Activated naive CD8-positive, alpha-beta T cell treated with anti-CD3 and anti-CD28 coated beads, Interleukin-2, amount 50 U/mL, for 16 hours (primary cell): ENCODE measurements around the gene MECR.
"Not testable (repeated sequence)": the region's sequence is repeated elsewhere in the genome, so short reads cannot be mapped to it uniquely, and the experiment has no call there.

Experiments used
- DNase-seq: peaks from one replicate; pipeline ENCODE4 v3.0.0-alpha.2; 2020; ENCODE audit warnings: low read depth, low spot score

Gene MECR

GRCh38 chr1:29169976-29170375 is 60.8 kb downstream of the MECR start:
- DNase-seq, result no peak

DNA sequence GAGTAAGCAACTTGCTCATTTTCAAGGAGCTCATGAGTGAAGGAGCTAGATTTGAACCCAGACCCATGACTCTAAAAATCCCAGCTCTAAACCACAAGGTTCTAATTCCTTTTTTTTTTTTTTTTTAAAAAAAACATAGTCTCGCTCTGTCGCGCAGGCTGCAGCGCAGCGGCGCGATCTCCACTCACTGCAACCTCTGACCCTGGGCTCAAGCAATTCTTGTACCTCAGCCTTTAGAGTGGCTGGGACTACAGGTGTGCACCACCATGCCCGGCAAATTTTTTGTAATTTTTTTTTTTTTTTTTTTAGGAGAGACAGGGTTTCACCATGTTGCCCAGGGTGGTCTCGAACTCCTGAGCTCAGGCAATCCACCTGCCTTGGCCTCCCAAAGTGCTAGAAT is 62.8 kb downstream of the MECR start:
- DNase-seq, result no peak

DNA sequence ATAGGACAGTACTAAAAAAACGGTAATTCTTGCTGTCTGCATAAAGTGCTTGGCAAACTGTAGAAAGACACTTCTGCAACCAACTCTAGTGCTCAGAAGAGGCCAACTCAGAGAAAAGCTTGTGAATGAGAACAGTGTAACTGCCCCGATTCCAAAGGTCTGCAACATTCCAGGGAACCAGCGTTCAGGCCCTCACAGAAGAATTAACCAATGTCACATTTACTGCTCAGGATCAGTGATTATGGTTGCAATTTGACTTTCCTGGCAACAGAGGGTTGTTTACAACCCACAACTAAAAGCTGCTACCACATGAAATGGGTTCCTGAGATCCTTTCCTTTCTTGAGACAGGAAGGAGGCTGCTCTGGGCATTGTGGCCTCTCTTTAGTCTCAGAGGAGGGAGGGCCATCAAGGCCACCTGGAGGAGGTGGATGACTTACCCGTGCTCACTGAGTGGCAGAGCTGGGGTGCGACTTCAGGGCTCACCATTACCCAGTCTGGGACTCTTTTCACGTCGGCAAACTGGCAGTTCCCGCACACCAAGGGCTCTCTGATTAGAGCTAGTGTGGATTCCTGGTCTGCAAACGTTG is 64.3 kb downstream of the MECR start:
- no peak for DNase-seq

DNA sequence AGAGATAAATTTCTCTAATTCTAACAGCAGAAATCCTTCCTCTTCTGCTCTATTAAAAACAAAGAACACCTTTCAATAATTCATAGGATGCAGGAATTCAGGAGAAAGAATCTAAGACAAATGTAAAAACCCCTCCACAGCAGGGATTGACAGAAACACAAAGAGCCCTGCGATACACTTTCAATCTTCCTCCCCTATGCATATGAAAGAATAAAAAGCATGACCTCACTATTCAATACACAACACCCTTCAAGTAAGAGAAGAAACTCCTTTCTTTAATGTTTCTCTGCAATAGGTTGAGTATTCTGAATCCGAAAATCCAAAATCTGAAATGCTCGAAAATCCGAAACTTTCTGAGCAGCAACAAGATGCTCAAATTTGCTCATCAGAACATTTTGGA is 66.1 kb downstream of the MECR start:
- DNase-seq, result no peak

GRCh38 chr1:29162476-29163138 is 68.1 kb downstream of the MECR start:
- no peak for DNase-seq

- no peak for DNase-seq
Measured at GRCh38 chr1:29162025-29162424, 68.7 kb downstream of the MECR start.

GRCh38 chr1:29159773-29160172 is 71.0 kb downstream of the MECR start:
- no peak for DNase-seq

DNA sequence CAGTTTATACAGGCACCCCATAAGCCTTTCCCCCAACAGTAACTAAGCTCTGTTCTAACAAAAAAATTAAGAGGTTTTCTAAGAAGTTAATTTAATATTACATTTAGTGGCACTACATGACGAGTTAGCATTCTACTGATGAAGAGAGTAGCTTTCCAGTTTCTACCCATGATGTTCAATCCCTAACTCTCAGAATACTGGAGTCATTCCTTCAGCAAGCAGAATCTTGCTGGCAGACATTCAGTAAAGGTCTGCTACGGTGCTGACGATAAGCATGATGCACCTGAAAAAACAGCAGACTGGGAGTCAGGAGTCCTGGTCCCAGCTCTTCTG is 73.5 kb downstream of the MECR start:
- no peak for DNase-seq

GRCh38 chr1:29156543-29157268 is 74.0 kb downstream of the MECR start:
- DNase-seq, result no peak

DNA sequence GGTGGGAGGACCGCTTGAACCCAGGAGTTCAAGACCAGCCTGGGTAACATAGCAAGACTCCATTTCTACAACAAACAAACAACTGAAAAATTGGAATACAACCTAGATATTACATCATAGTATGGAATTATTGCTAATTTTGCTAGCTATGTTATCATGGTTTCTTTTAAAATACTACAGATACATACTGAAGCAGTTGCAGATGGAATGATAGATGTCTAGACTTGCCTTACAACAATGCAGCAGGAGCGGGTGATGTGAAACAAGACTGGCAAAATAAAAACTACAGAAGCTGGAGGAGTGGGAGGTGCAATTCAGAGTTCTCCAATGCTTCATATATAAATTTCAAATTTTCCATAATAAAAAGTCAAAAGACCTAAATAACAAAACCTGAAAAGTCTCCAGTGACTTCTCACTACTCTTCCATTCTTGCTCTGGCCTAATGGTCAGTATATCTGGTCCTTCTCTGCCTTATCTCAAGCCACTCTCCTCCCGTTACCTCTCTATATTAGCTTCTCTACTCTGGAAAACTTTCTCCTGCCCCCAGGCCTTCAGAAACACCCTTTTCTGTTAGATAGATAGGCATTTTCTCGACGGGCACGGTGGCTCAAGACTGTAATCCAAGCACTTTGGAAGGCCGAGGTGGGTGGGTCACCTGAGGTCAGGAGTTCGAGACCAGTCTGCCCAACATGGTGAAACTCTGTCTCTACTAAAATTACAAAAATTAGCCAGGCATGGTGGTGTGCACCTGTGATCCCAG is 78.5 kb downstream of the MECR start:
- DNase-seq, result no peak

- DNase-seq, result not testable (repeated sequence)
Measured at GRCh38 chr1:29150346-29150745, 80.4 kb downstream of the MECR start.

DNA sequence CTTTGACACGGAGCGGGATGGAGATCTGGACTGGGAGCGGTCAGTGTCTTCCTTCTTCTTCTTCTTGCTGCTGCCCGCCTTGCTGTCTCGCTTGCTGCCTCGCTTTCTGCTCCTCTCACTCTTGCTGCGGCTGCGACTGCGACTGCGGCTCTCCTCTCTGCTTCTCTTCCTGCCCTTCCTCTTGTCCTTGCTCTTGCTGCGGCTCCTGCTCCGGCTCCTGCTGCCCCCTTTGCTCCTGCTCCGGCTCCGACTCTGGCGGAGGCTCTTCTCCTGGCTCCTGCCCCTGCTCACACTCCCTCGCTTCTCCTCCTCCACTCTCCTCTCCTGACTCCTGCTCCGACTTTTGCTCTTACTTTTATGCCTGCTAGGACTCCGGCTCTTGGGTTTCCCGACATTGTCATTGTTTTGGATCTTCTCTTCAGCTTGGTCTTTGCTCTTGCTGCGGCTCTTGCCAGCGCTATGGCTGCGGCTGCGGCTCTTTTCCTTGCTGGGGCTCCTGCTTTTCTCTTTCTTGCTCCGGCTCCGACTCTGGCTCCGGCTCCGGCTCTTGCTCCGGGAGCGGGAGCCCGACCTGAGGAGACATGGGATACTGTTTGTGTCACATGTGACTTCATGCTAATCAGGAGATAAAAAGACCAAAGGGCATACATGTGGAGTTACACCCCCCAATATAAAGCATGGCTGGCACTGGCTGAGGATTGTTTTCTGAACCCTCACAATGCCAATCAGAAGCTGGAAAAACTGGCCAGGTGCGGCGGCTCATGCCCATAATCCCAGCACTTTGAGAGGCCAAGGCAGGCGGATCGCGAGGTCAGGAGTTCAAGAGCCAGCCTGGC is 81.9 kb downstream of the MECR start:
- DNase-seq, result no peak

- no peak for DNase-seq
Measured at GRCh38 chr1:29145739-29146437, 84.8 kb downstream of the MECR start.

DNA sequence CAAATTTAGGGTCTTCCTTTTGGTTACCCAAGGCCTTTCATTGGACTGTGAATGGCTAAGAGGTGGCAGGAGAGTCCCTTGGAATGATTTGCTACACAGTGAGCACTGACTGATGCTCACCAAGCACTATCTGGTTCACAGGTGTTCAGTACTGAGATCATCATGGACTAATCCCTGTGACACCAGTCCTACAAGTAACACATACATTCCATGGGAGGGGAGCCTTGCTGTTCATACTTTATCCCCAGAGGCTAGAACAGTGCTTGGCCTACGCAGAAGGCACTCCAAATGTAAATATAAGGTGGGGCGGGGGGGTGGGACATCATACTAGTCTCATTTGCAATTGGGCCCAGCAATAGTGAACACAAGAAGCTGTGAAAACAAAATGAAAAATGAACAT is 86.6 kb downstream of the MECR start:
- DNase-seq, result no peak

DNA sequence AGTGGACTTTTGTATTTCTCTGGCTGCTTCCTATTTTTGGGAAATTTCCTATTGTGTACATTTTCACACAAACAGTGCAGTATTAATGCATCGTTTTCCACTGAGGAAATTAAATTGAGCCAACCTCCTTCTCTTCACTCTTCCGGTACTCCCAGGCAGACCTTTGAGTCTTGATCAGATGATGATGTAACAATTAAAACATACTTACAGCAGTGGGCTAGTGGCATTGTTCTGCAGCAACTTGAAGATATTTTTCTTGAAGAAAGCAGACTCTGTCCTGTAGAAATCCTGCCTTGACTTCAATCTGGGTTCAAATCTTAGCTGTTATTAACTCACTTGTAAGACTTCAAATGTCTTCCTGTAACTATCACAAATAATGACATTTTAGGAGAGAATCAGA is 88.0 kb downstream of the MECR start:
- DNase-seq, result no peak
